HepG2 (cell line): ENCODE measurements around the gene RAPGEF5.

Experiments used
- ATF7-NPFF ChIP-seq: sonication (generic); formaldehyde crosslinking; IDR thresholded peaks from 2 replicates; pipeline ENCODE4 v1.8.1; 2023; ENCODE audit warnings: mild to moderate bottlenecking, low read depth, missing genetic modification reagents, moderate library complexity
- BCL6 ChIP-seq: IDR thresholded peaks from 2 replicates; pipeline ENCODE4 v1.6.1; 2016; ENCODE audit warnings: missing genetic modification reagents, missing compliant biosample characterization
- CCDC6 ChIP-seq: sonication (generic); formaldehyde crosslinking; IDR thresholded peaks from 2 replicates; pipeline ENCODE4 v1.8.1; 2022; ENCODE audit warnings: mild to moderate bottlenecking, missing genetic modification reagents, moderate library complexity
- CTCF ChIP-seq: sonication (generic); formaldehyde crosslinking; IDR thresholded peaks from 2 replicates; pipeline ENCODE4 v1.5.0; 2020; ENCODE audit warnings: mild to moderate bottlenecking, missing genetic modification reagents, moderate library complexity
- KLF16 ChIP-seq, 2 experiments: sonication (generic) in 1 of 2; formaldehyde crosslinking in 1 of 2; IDR thresholded peaks; 2 replicates each; pipeline versions ENCODE4 v1.6.1 to v1.8.0; 2016 to 2023; ENCODE audit warnings: missing genetic modification reagents in 2 of 2, missing compliant biosample characterization in 1 of 2
- MYC ChIP-seq: sonication (generic); formaldehyde crosslinking; IDR thresholded peaks from 2 replicates; pipeline ENCODE4 v1.9.0; 2021; ENCODE audit warnings: missing genetic modification reagents, borderline replicate concordance
- RBFOX2 ChIP-seq: fragments of 200-400 bp; formaldehyde crosslinking; IDR thresholded peaks from 2 replicates; pipeline ENCODE4 v1.6.1; 2017; ENCODE audit warnings: low read depth, mild to moderate bottlenecking, low read length
- ZFX ChIP-seq: sonication (generic); formaldehyde crosslinking; IDR thresholded peaks from 2 replicates; pipeline ENCODE4 v1.4.0; 2020; ENCODE audit warnings: mild to moderate bottlenecking, low read depth, missing genetic modification reagents, moderate library complexity
- ZNF768 ChIP-seq: sonication (generic); formaldehyde crosslinking; IDR thresholded peaks from 2 replicates; pipeline ENCODE4 v1.4.0; 2020; ENCODE audit warnings: missing genetic modification reagents

GRCh38 chr7:22271311-22271710, 85.6 kb downstream of the RAPGEF5 start:
- no peak for TF ChIP-seq BCL6 (CRISPR knock-in tag)
- TF ChIP-seq CTCF (CRISPR knock-in tag), result no peak
- no peak for TF ChIP-seq ZFX (CRISPR knock-in tag)
- TF ChIP-seq CCDC6, result no peak
- no peak for TF ChIP-seq RBFOX2
- TF ChIP-seq MYC (CRISPR knock-in tag), result no peak
- no peak for TF ChIP-seq ZNF768 (CRISPR knock-in tag)
- TF ChIP-seq ATF7-NPFF (CRISPR knock-in tag), result no peak
- no peak for TF ChIP-seq KLF16 (CRISPR knock-in tag; IDR thresholded peaks at IDR 0.05)
